HG03159 (cell line): ENCODE measurements around the gene ARSD.
"Not testable (repeated sequence)": the region's sequence is repeated elsewhere in the genome, so short reads cannot be mapped to it uniquely, and the experiment has no call there.

ENCODE experiments used
- ATAC-seq: cut with Tn5 transposase; IDR thresholded peaks from one replicate; pipeline ENCODE4 v1.9.1; 2021; ENCODE audit warnings: mild to moderate bottlenecking, moderate library complexity; ENCODE audit not compliant: unreplicated experiment

ARSD gene

DNA sequence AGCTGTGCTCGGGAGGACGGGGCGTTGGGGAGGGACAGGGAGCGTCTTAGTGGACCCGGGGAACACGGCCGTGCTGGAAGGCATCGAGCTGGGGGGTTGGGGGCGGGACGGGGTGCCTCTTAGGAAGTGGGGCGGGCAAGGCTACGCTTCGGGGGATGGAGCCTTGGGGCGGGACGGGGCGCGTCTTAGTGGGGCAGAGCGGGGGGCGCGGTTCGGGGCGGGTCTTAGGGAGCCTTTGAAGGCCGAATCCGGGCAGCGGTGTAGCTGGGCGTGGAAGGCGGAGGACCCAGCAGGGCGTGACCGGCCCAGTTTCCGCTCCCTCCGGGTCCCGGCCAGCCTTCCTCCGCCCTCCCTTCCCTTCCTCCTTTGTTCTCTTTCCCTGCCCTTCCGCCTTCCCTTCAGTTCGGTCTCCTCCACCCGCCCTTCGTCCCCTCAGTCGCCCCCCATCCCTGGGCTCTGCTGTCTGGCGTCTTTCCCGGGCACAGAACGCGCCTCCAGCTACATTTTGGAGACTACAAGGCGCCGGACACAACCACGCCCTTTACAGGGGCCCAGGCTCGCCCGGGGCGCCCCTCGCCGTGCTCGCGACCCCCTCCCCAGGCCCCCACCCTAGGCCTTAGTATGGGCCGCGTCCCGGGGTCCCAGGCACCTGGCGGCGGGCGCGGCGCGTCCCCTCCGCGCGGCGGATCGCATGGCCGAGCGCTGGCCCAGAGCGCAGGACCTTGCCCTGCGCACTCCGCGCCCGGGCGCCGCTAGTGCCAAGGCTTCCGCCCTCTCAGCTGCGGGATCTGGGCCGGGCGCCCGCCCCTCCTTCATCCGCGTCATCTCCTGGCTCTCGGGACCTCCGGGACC lies at the start of gene ARSD:
TSS of gene ARSD (minus strand) at position 757 of the 852 bp plus-strand sequence. CDS start at position 693, 64 bp downstream.
- ATAC-seq = peak; percentile 89

GRCh38 chrX:2978639-2979038 lies 49.5 kb upstream of the ARSD start:
- ATAC-seq = not testable (repeated sequence)

- no peak for ATAC-seq
Observed at GRCh38 chrX:2974961-2975360, 45.8 kb upstream of the ARSD start.

GRCh38 chrX:2972391-2972790 lies 43.3 kb upstream of the ARSD start:
- ATAC-seq = no peak

- no peak for ATAC-seq
Observed at GRCh38 chrX:2969021-2969420, 39.9 kb upstream of the ARSD start.

- ATAC-seq = no peak
Observed at GRCh38 chrX:2967998-2968909, 39.1 kb upstream of the ARSD start.

GRCh38 chrX:2967584-2967983 lies 38.4 kb upstream of the ARSD start:
- no peak for ATAC-seq

DNA sequence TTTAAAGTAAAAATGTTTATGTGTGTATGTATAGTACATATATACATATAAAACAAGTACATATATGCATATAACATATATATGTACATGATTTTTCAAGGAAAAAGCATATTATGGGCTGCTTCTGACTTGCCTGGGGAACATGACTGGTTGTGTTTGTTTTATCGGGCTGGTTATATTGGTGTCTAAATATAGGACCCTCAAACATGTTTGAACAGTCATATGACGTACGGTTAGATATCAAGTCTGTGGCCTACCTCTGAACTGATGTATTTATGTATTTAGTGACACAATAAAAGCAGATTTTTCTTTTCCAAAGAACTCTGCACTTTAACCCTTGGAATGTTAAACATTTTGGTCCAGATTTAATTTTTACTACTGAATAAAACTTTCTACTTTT lies 37.9 kb upstream of the ARSD start:
- no peak for ATAC-seq

DNA sequence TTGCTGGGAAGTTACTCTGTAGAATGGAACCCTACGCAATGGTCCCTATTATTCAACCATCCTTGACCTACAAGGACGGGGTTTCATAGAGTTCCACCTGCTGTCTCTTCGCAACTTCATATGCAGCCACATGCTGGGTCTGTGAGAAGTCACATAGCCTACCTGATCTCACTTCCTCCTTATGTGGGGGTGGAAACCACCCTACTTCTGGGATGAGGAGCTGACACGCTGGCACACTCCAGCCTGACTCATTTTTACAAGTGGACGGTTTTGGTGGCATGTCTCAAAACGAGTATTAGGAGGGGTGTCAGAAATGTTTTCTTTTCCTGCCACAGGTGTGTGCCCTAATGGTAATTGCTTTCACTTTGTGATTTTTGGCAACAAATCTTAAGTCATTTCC lies 36.8 kb upstream of the ARSD start:
- ATAC-seq = peak; percentile 68

DNA sequence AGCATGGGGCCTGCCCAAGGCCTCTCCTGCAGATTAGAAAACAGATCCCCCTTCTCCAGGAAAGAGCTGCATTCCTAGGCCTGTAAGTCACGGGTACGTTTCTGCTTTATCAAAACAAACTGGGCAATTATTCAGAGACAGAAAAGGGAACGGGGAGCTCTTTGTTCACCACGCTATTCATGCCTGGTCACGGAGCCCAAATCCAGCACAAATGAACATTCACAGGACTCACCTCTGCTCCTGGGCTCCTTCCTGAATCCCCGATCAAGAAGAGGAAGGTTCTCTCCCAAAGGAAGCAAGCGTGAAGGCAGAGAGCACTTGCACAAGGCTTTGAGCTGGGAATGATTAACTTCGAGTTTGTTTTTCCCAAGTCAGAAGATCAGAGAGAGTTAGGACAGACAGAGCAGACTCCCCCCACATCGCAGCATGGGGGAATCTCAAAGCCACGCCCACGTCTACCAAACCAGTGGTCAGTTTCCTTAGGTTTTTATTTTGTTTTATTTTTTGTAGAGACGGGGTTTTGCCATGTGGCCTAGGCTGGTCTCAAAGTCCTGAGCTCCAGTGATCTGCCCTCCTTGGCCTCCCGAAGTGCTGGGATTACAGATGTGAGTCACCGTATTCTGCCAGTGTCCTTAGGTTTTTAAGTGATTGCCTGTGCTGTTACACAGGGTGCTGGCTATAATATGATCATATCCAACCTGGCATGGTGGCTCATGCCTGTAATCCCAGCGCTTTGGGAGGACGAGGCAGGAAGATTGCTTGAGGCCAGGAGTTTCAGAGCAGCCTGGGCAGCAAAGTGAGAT lies 35.1 kb upstream of the ARSD start:
- not testable (repeated sequence) for ATAC-seq

- not testable (repeated sequence) for ATAC-seq
Observed at GRCh38 chrX:2963449-2963848, 34.3 kb upstream of the ARSD start.

DNA sequence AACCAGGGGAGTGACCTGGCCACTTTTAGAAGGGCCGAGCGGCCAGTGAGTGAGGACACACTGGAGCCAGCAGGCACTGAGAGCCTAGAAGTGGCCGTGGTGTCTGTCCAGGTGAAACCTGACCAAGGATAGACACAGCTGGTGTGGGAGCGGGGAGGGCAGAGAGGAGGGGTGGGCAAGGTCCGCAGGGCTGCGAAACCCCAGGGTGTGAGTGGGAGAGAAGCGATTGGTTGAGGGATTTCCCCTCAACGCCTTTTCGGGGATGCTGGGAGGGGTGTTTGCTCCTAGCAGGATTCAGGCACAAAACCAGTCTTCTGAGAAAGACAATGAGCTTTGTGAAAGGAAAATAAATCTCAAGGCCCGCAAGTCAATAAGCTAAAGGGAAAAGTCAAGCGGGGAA lies 33.2 kb upstream of the ARSD start:
- ATAC-seq = no peak

GRCh38 chrX:2960861-2961515 lies 31.8 kb upstream of the ARSD start:
- ATAC-seq = no peak

DNA sequence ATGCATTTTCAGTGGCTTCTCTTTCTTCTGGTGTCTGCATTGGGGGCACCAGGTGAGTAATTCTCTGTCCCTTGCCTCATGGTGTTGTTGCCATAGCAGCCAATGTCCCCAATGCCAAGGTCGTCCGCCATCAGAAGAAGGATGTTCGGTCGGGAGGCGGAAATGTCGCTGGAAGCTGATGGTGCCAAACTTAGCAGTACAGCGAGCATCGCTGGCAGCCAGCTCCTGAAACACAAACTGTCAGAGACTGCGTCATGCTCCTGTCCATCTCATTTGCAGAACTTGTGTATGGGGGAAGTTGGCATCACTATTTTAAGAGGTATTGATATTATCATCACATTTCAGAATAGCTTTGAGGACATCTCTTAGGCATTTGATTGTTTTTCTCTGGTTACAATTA lies 29.1 kb upstream of the ARSD start:
- no peak for ATAC-seq

GRCh38 chrX:2955838-2956237 lies 26.7 kb upstream of the ARSD start:
- ATAC-seq = no peak

DNA sequence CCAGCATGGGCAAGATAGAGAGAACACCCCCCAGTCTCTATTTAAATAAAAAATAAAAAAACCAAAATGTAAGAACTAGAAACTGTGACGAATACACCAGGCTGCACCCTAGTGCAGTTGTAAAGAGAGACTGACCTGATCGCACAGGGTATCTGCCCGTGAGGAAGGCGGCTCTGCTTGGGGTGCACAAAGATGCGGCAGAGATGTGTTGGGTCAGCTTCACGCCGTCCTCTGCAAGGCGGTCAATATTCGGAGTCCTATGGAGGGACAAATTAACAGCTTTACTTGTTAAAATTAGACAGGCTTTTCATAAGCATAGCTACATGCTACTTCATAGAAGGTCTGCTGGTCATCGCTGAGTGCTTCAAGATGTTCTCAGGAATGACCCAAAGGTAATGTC lies 26.1 kb upstream of the ARSD start:
- no peak for ATAC-seq

- ATAC-seq = no peak
Observed at GRCh38 chrX:2954541-2954940, 25.4 kb upstream of the ARSD start.

DNA sequence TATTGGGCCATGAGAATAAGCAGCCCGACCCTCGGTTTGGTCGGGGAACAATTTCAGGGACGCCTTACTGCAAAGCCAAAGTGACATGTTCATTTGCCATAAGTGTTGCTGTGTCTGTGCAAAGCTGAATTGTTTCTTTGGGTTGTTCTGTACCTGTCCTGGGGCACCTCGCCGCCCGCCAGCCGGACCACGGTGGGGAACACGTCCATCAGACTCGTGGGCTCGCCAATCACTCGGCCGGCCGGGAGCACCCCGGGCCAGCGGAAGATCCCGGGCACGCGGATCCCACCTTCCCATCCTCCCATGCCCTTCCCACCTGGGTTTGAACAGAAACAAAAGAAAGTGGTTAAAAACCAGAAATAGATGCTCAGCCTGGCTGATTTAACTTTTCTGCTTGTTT lies 8.8 kb upstream of the ARSD start:
- ATAC-seq = not testable (repeated sequence)

DNA sequence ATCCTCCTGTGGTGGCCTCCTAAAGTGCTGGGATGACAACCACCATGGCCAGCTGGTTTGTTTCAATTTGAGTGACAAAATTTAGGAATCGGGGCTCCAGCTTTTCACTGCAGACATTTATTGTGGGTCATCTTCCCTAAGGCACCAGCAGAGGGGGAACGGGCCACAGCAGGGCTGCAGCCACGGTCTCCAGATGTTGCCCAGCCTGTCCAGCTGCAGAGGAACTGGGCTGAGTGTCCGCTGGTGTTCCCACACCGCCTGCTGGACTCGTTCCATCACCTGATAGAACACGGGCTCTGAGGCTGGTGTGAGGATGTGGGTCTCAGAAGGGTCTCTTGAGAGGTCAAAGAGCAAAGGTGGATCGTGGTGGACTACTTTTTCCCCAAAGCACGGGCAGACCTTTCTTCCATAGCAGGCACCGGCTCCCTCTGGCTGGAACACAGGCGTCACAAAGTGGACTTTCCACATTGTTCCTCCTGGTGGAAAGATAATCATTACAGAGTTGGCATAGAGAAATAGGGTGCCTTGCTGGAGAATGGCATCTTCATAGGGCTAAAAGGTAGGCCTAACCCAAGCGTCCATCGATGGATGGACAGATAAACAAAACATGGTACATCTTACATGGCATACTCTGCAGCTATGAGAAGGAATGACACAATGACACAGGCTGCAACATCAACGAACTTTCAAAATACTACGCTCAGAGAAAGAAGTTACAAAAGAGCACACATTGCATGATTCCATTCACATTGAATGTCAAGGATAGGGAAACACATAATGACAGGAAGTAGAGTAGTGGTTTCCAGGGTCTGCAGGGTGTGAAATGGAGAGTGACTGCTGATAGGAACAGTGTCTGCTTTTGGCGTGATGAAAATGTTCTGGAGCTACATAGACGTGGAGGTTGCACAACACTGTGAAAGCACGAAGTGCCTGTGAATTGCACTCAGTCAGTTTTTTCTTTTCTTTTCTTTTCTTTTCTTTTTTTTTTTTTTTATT lies 5.9 kb upstream of the ARSD start:
- ATAC-seq = no peak
